Measurements from ENCODE around the gene PHETA1.

The PHETA1 gene

DNA sequence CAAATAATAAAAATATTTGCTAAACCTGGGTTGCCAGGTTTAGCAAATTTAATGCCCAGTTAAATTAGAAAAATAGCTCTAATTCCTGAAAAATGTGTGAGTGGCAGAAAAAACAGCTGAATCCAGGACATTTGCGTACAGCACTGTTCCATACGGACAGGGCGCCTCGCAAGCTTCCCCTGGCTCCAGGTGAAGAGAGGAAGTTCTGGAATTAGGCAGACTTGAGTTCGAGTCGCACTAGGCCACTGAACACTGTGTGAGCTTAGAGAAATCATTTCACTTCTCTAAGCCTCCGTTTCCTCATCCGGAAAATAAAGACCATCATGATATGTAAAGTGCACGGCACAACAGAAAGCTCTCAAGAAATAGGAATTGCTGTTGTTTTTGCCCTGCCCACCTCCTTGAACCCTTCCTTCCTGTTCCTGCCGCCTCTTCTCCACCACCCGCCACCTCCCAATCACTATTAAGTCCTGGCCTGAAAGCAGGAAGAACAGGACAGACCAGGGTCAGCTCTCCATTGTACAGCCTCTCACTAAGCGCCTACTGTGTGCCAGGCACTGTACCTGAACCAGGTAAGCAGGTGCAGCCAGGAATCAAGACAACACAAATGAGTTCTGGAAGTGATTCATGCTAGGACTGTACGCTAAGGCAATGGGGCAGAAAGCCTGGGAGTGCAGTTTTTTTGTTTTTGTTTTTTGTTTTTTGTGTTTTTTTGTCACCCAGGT is 763 bp upstream of the PHETA1 start:
- no peak for DNase-seq (ENCODE audit: low read depth)

DNA sequence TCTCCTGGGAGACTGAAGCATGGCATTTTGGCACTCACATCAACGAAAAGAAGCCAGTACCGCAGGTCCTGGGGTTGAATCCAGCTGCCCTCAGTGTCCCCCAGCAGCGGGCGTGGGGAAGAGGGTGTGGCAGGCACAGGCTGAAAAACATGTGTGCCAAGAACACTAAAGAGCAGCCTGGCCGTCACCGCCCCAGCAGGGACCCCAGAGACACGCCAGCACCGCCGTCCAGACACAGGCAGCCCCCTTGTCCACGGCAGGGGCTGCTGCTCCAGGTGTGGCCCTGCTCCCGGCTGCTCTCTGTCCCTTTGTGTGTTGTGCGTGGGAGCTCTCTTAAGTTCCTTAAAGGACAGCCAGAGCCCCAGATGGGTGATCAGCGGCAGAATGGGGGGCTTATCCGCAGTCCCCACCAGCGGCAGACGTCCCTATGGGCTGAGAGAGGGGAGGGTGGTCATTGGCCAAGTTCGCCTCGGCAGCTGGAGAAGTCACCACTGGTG is 556 bp downstream of the PHETA1 start:
- DNase-seq (ENCODE audit: low read depth) = no peak

DNA sequence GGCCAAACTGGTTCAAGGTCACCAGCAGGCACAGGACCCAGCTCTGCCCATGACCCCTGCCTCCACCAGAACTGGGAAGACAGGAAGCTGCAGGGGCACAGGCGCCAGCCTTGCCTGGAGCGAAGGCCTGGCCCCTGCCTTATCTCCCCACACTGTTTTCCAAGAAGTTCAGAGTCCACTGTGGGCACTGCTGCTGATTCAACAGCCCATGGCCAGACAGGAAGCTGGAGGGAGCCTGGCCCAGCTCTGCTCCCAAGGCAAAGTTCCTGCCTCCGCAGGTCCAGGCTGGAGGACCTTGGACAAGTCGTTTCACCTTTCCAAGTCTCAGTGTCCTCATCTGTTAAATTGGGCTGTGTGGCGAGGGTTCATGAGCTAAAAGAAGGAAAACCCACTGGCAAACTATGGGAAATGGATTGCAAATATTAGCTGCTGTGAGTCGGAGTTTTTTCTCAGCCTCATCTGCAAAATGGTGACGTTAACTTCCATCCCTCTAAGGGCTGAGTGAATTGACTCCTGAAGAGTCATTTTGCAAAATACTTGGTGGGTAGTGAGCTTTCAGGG is 1.2 kb downstream of the PHETA1 start:
- DNase-seq (ENCODE audit: low read depth) = no peak

DNA sequence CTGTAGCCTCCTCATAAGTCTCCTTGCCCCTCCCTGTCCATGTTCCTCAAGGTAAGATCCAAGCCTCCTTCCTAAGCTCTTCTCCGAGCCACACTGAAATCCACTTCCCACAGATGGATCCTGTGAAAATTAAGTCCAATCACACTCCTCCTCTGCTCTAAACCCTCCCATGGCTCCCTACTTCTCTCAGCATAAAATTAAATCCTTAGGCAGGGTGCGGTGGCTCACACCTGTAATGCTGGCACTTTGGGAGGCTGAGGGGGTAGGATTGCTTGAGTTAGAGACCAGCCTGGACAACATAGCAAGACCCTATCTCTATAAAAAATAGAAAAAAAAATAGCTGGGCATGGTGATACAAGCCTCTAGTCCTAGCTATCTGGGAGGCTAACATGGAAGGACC is 2.3 kb downstream of the PHETA1 start:
- DNase-seq (ENCODE audit: low read depth) = no peak

DNA sequence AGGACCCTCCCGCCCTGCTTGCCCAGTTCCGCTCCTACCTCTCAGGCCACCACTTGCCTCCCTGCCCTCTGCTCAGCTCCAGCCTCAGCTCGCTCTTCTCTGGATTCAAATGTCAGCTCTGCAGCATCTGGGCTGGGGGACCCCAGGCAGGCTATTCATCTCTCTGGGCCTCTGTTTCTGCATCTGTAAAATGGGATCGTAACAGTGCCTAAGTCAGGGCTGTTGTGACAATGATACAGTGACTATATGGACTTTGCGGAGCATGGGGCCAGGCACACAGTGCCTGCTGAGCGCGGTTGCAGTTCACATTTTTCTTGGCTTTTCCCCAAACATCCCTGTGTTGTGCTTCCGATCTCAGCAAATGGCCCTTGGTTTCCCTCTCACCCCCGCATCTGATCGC is 2.8 kb downstream of the PHETA1 start:
- no peak for DNase-seq (ENCODE audit: low read depth)

DNA sequence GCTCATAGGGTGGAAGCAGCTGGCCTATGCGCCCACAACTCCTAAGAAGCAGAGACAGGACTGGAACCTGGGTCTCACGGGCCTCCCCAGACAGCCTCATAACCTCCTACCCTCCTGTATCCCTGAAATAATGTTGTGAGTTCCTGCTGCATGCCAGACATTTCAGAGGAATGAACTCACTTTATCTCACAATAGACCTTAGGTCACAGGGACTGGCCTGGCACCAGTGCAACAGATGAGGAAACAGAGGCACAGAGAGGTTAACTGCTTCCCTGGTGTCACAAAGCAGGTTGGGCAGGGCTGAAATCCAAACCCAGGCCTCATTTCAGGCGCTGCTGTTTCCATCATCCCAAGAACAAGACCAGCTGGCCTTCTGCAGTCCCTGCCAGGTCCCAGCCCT is 5.3 kb downstream of the PHETA1 start:
- peak; percentile 35 for DNase-seq (ENCODE audit: low read depth)

DNA sequence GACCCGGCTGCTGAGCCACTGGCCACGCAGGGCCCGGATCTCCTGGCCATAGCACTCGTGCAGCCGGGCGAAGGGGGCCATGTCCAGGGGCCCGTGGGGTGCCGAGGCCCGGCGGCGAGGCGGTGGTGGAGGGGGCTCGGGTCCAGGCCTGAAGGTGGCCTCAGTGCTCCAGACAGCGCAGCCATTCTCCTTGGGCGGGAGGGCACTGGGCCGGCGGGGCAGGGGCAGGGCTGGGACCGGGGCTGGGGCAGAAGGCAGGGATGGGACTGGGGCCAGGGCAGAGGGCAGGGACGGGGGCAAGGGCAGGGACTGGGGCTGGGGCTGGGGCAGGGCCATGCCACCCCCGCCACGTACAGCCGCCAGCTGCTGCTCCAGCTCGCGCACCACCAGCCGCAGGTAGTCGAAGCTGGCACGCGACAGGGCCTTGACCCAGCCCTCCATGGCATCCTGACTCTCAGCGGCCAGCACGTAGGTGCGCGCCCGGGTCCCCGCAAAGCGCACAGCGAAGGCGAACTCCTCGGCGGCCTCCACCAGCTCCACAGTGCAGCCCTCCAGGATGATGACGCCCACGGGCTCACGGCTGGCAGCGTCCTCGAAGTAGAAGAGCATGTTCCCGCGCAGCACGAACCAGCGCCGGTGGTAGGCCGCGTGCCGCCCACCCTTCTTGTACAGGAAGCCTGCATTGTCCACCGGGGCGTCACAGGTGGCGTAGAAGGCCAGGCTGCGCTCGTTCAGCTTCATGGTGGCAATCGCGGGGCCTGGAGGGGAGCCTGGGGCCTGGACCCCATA is 6.0 kb downstream of the PHETA1 start:
- no peak for DNase-seq (ENCODE audit: low read depth)

DNA sequence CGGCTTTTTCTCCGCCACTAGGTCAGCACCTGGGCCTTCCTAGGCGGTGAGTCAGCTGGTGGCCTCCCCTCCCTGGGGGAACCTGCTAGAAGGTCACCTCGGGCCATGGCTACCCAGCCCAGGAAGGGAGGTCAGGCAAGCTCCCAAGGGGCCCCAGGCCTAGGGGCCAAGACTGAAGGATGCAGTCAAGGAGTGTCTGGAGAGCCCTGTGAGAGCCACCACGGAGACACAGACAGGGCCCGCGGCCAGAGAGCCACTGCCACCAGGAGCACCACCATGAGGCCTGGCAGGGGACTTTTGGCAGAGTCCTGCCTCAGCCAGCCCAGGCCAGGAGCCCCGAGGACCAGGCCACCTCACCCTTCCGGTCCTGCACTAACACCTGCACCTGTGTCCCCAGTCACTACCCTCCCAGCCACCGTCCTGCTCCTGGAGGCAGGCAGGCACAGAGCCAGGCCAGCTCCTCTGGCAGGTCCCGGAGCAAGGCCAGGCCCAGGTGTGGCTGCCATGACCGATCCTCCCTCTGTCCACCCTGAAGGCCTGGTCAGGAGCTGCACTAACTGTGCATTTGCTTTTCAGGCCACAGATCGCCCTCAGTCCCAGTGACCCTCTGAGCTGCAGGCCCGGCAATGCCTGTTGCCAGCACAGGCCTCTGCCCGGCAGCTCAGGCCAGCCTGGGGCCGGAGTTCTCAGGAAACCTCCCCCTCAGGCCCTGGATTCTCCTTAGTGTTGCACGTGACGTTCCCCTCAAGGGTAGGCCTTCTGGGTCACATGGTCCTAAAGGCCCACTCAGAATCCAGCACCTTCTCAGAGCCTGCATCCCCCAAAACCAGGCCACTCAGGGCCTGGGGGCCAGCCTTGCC is 6.9 kb downstream of the PHETA1 start:
- DNase-seq (ENCODE audit: low read depth) = no peak

DNA sequence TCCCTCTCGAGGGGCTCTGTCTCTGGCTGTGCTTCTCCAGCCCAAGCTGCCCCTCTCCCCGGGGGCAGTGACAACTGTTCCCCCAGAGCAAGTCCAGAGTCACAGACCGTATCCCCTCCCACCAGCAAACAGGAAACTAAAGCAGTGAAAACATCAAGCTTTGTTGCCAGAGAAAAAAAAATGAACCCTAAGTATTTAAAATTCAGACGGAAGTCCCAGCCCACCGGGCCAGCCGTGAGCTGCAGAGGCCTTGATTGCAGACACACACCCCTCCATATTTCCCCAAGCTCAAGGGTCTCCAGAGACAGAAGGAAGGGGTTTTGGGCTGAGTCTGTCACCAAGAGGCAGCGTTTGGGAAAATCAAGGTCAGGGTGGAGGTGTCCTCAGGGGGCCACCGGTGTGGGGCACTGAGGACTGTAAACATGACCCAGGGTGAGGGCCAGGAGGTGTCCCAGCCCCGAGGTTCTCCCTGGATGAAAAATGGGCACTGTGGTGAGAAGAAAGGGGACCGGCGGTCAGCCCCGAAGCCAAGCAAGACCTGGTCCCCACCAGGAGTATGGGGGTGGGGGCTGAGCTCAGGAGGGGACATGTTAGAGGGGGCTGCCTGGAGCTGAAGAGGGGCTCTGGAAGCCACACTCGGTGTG is 7.7 kb downstream of the PHETA1 start:
- no peak for DNase-seq (ENCODE audit: low read depth)

DNA sequence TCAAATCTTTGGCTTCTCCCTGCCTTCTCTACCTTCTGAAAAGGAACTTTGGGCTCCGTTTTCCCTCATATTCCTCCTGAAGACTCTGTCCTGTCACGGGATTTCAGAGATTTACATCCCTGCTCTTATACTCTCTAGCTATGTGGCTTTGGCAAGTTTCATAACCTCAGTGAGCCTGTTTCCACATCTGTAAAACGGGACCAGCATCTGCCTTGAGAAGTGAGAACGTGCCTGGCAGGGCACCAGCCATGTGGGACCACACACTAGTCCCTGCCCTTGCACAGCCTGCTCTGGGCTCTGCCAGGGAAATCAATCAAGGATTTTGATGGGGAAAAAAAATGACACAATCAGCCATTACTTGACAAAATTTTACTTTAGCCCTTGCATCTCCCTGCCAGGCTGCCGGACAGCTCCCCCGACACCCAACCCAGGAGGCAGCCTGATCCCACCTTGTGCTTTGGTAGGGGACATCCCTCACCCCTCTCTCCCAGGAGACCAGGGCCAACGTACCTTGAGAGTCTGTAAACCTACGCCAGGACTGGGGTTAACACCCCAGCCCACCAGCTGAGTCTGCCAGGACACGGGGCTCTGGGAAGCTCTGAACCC is 8.5 kb downstream of the PHETA1 start:
- no peak for DNase-seq (ENCODE audit: low read depth)

DNA sequence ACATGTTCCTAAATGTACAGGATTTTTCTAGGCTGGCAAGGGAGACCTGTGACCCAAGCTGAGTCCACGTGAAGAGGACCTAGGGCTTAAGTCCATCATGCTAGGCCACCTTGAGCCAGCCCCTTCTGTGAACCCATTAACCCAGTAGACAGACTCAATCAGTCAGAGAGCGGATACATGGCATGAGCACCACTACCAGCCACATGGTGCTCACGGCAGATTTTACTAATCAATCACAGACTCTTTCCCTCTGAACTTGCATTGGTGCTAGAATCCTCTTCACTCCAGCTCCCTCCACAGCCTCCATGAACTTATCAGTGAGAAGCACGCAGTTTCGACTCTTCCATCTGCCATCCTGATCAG is 9.0 kb downstream of the PHETA1 start:
- DNase-seq (ENCODE audit: low read depth) = no peak

DNA sequence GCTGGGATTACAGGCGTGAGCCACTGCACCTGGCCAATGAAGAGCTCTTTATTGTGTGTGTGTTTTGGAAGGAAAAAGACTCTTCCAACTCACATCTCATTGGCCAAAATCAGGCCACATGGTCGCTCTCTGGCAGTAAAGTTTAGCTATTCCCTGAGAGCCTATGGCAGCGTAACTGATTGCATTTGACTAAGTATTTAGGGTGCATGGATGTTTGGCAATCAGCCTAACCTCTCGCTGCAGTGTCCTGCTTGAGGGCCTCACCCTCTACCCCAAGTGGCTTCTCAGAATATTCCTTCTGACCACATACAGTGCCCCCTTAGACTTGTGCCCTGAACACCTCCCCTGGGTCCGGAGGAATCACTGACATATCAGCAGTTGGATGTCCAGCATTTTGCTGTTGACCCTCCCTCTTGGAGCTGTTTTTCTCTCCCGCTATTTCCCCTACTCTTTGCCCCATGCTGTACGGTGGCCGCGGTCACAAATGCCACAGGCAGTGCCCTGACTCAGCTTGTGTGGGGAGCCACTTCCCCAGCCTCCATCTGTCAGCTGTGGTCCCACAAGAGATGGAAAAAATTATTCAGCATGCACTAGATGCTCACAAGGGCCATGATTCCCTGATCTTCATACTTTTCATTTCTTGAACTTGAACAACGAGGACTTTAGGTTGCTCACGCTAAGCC is 9.5 kb downstream of the PHETA1 start:
- DNase-seq (ENCODE audit: low read depth) = no peak

DNA sequence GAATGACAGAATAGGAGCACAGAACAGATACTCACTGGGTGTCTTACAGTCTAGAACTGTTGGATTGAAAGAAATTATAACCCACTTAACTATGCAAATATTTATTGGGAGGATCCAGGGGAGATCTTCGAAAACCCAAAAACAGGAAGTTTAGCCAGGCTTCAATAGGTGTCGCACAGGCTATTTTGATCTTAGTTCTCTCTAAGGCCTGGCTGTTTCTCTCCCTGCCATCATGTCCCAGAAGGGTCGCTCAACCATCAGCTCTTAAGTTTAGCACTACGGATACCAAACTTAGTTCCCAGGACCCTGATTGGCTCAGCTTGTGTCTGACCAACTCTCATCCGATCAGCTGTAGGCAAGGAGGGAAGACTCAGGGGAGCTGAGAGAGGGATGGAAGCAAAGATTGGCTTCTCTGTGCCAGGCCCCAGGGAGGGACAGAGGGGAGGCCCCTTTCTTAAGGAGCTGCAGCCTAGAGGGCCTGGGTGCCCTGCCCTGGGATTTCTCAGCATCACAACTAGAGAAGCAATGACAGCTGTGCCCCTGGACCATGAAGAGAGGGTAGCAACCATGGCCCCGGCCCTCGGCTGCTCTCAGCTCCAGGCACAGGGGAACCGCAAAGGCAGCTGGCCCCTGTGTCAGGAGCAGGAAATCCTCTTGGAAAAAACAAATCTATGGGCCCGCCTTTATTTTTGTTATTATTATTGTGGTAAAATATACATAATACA is 13.5 kb downstream of the PHETA1 start:
- no peak for DNase-seq (ENCODE audit: low read depth)

DNA sequence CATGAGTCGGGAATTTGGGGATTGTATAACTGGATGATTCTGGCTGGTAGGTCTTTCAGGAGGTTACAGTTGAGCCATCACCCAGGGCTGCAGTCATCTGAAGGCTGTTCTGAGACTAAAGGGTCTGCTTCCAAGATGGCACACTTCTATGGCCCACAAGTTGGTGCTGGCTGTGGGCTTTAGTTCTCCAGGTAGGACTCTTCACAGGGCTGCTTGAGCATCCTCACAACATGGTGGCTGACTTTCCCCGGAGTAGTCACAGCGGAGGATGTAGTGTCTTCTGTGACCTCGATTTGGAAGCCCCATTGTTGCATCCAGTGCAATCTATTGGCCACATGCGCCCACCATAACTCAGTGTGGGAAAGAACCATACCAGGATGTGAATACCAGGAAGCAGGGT is 14.4 kb downstream of the PHETA1 start:
- DNase-seq (ENCODE audit: low read depth) = no peak

DNA sequence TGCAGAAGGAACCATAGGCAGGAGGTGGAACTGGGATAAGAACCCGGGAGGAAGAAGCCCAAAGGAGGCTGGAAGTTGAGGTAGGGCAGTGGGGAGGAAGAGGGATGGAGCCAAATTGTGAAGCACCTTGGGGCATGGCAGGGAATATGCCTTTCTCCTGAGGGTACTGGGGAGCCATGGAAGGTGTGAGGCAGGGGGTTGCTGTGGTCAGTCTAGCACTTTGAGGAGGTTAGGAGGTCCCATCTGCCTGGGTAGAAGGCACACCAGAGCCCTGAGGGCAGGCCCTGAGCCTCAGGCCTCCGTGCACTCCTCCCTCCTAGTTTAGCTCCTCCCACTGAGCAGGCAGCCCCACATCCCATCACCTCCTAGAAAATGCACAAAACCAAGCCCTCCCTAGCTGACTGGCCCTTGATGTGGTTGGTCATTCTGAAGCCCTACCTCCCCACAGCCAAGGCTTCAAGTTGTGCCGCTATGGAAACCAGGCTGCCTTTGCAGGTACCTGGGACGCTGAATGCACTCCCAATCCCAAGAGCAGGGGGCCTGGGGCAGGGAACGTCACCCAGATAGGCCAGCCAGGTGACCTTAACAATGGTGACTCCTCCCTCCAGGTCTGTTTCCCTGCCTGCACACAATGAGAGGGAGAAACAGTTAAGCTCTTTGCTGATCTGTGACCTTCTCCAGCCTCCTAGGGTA is 15.1 kb downstream of the PHETA1 start:
- DNase-seq (ENCODE audit: low read depth) = no peak

DNA sequence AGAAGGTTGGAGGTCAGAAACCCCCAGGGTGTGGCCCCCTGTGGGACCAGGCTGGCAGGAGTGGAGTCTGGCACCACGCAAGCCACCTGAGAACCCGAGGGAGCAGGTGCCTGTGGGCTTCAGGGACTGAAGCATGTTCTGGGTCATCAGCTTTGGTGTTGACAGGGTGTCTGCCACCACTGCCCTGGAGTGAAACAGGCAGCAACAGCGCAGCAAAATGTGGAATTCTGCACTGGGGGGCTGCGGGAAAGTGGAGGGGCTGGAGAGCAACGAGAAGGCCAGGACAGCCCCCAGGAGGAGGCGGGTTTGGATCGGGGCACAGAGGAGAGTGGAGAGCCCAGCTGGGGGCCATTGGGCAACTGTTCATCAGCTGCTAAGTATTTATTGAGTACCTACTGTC is 15.9 kb downstream of the PHETA1 start:
- no peak for DNase-seq (ENCODE audit: low read depth)

DNA sequence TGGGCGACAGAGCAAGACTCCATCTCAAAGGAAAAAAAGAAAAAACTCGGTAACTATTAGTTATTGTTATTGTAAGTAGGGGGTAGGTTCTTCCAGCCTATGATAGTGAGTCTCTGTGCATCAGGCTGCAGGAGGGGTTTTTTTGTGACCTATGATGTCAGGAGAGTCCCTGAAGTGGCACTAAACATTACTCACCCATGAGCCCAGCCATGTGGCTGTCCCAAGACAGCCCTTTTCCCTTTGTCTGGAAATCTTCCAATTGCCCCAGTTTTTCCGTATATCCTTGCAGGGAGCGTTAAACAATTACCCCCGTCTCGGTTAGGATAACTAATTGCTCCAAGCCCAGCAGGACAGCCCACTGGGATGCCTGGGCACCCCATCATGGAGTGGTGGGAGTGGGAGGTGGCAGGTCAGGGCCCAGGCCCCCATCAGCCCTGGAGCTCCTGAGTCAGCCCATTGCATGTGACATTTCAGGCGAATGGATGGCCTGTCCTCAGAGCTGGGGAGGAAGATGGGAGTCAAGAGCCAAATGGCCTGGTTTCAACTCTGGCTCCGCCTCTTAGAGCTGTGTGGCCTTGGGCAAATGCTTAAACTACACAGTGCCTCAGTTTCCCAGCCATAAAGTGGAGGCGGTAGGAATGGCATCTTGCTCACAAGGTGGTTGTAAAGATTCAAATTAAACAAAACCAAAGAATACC is 16.4 kb downstream of the PHETA1 start:
- no peak for DNase-seq (ENCODE audit: low read depth)

DNA sequence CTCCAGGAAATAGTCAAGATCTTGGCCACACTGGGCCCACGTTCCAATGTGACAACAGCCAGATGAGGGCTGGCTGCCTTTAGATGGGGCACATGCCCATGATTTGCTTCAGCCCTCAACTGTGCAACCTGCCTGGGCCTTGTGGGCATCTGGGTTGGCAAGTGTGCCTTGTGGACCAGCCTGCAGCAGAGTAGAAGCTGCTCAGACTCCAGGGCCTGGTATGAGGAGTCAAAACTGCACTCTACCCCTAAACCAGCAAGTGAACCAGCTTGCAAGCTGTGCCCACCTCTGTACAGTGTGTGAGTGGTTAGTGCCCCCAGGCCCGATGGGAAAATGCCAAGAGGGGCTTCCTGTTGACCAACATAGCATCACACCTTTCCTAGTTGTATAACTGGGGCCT is 17.9 kb downstream of the PHETA1 start:
- DNase-seq (ENCODE audit: low read depth) = no peak
